Neuronal stem cell (in vitro differentiated cells): ENCODE results near the gene LHFPL2.

Experiments used
- DNase-seq: peaks from one replicate; pipeline ENCODE4 v3.0.0-alpha.2; 2013; ENCODE audit warnings: low spot score
- H2AFZ ChIP-seq: one replicate; pipeline ENCODE4 v1.6.1; 2013; ENCODE audit warnings: mild to moderate bottlenecking, low read length, inconsistent platforms
- H2AK5ac ChIP-seq: 2 replicates; pipeline ENCODE4 v1.6.1; 2013; ENCODE audit warnings: low read depth, mild to moderate bottlenecking, inconsistent platforms, low read length, moderate library complexity, mixed read lengths
- H2BK120ac ChIP-seq: 2 replicates; pipeline ENCODE4 v1.6.1; 2013; ENCODE audit warnings: low read depth, mild to moderate bottlenecking, inconsistent platforms, low read length, moderate library complexity, mixed read lengths
- H2BK12ac ChIP-seq: one replicate; pipeline ENCODE4 v1.6.1; 2013; ENCODE audit warnings: low read length, inconsistent platforms
- H2BK15ac ChIP-seq: 2 replicates; pipeline ENCODE4 v1.6.1; 2013; ENCODE audit warnings: mild to moderate bottlenecking, low read length, inconsistent platforms, mixed read lengths
- H2BK5ac ChIP-seq: one replicate; pipeline ENCODE4 v1.6.1; 2013; ENCODE audit warnings: inconsistent platforms, mild to moderate bottlenecking, low read length, moderate library complexity
- H3K14ac ChIP-seq: one replicate; pipeline ENCODE4 v1.6.1; 2013; ENCODE audit warnings: low read length, inconsistent platforms
- H3K18ac ChIP-seq: 2 replicates; pipeline ENCODE4 v1.6.1; 2013; ENCODE audit warnings: low read length, inconsistent platforms
- H3K23ac ChIP-seq: 2 replicates; pipeline ENCODE4 v1.6.1; 2013; ENCODE audit warnings: low read depth, mild to moderate bottlenecking, mixed read lengths, low read length, inconsistent platforms; ENCODE audit not compliant: poor library complexity
- H3K27ac ChIP-seq: replicated peaks from 3 replicates; pipeline ENCODE4 v1.5.1; 2013; ENCODE audit warnings: low read length, inconsistent platforms
- H3K27me3 ChIP-seq, 3 experiments: 2 replicates each; pipeline ENCODE4 v1.6.1; 2013; ENCODE audit warnings: low read length in 3 of 3, mild to moderate bottlenecking in 2 of 3, inconsistent platforms in 1 of 3, low read depth in 1 of 3, mixed read lengths in 1 of 3, moderate library complexity in 1 of 3; ENCODE audit not compliant: control insufficient read depth in 3 of 3, insufficient read depth in 3 of 3
- H3K36me3 ChIP-seq, 2 donors: replicated peaks in 1 of 2; 2 replicates each; pipeline ENCODE4 v1.6.1; 2013; ENCODE audit warnings: low read length in 2 of 2; ENCODE audit not compliant: control insufficient read depth in 2 of 2, insufficient read depth in 2 of 2
- H3K4ac ChIP-seq: 2 replicates; pipeline ENCODE4 v1.6.1; 2013; ENCODE audit warnings: inconsistent platforms, mild to moderate bottlenecking, low read length, moderate library complexity
- H3K4me1 ChIP-seq, 2 donors: 1 replicate in 1 of 2; 2 replicates in 1 of 2; pipeline ENCODE4 v1.6.1; 2013; ENCODE audit warnings: low read length in 2 of 2, low read depth in 1 of 2; ENCODE audit not compliant: control insufficient read depth in 2 of 2, insufficient read depth in 1 of 2
- H3K4me2 ChIP-seq: one replicate; pipeline ENCODE4 v1.6.1; 2013; ENCODE audit warnings: mild to moderate bottlenecking, low read length, inconsistent platforms; ENCODE audit not compliant: insufficient read depth, poor library complexity, severe bottlenecking
- H3K4me3 ChIP-seq, 2 donors: 2 replicates each; pipeline ENCODE4 v1.5.1; 2013; ENCODE audit warnings: low read length in 2 of 2, mild to moderate bottlenecking in 2 of 2, inconsistent platforms in 1 of 2, moderate library complexity in 1 of 2
- H3K79me1 ChIP-seq: one replicate; pipeline ENCODE4 v1.6.1; 2013; ENCODE audit warnings: low read depth, mild to moderate bottlenecking, inconsistent platforms, low read length, moderate library complexity
- H3K9ac ChIP-seq: one replicate; pipeline ENCODE4 v1.6.1; 2013; ENCODE audit warnings: mild to moderate bottlenecking, low read depth, low read length, inconsistent platforms; ENCODE audit not compliant: poor library complexity
- H3K9me3 ChIP-seq, 2 donors: replicated peaks in 1 of 2; 2 replicates each; pipeline versions ENCODE3 to v1.6.1; 2013; ENCODE audit warnings: low read length in 2 of 2, mild to moderate bottlenecking in 2 of 2, inconsistent platforms in 1 of 2, low read depth in 1 of 2, mixed read lengths in 1 of 2, moderate library complexity in 1 of 2; ENCODE audit not compliant: control insufficient read depth in 2 of 2, insufficient read depth in 1 of 2
- H4K8ac ChIP-seq: one replicate; pipeline ENCODE4 v1.6.1; 2013; ENCODE audit warnings: low read depth, mild to moderate bottlenecking, inconsistent platforms, low read length, moderate library complexity
- H4K91ac ChIP-seq: one replicate; pipeline ENCODE4 v1.6.1; 2013; ENCODE audit warnings: low read length, low read depth, mild to moderate bottlenecking, inconsistent platforms; ENCODE audit not compliant: poor library complexity
- WGBS, 2 donors: extraction: QIAGEN DNeasy Blood & Tissue Kit; methylation state at CpG; one replicate each; pipeline ENCODE4 v1.1.7; 2013; ENCODE audit warnings: missing lambda C conversion rate in 2 of 2, mixed read lengths in 1 of 2; ENCODE audit not compliant: insufficient read length in 2 of 2, insufficient replicate concordance in 1 of 2; ENCODE audit errors: extremely low coverage in 2 of 2; 5-methylcytosine and 5-hydroxymethylcytosine counted together

Gene LHFPL2

GRCh38 chr5:78591972-78592700 is 56.4 kb downstream of the LHFPL2 start:
- H3K9me3 ChIP-seq: peaks cover 0 to 1% of the 10 kb centered on the region in 2 donors
- peaks cover 7 to 8% of the 10 kb centered on the region in 2 donors for H3K4me1 ChIP-seq
- H3K14ac ChIP-seq: no peak overlapping the region
- H3K27me3 ChIP-seq: no peaks in the 10 kb centered on the region
- H3K27ac ChIP-seq: no peak overlapping the region
- H2BK120ac ChIP-seq: no peak overlapping the region
- no peak overlapping the region for H2BK12ac ChIP-seq
- H3K4me2 ChIP-seq: no peak overlapping the region
- peaks cover 3 to 5% of the 10 kb centered on the region in 2 donors for H3K36me3 ChIP-seq
- no peak for DNase-seq
- WGBS, 2 donors: no CpG with 5 or more reads among the region's 9 CpGs
- no peak overlapping the region for H4K8ac ChIP-seq
- H3K4me3 ChIP-seq: no peak overlapping the region
- no peak overlapping the region for H3K23ac ChIP-seq
- no peak overlapping the region for H3K4ac ChIP-seq
- H3K9ac ChIP-seq: no peak overlapping the region
- no peak overlapping the region for H2AK5ac ChIP-seq
- H3K79me1 ChIP-seq: no peaks in the 10 kb centered on the region
- H2AFZ ChIP-seq: no peak overlapping the region
- H2BK5ac ChIP-seq: no peak overlapping the region
- no peak overlapping the region for H2BK15ac ChIP-seq
- no peak overlapping the region for H4K91ac ChIP-seq
- H3K18ac ChIP-seq: no peak overlapping the region

GRCh38 chr5:78591138-78591612 is 57.4 kb downstream of the LHFPL2 start:
- Histone ChIP-seq H4K8ac (no peak overlapping the region), H2BK5ac (no peak overlapping the region), H2BK15ac (no peak overlapping the region), H3K27me3 (no peaks in the 10 kb centered on the region), H2BK120ac (no peak overlapping the region), H3K23ac (no peak overlapping the region), H3K4me3 (no peak overlapping the region), H3K4me2 (no peak overlapping the region), H2AFZ (no peak overlapping the region), H3K27ac (no peak overlapping the region), H3K9me3 (peaks cover 3 to 9% of the 10 kb centered on the region in 2 donors), H3K4me1 (peaks cover 7 to 8% of the 10 kb centered on the region in 2 donors), H3K36me3 (peaks cover 3 to 5% of the 10 kb centered on the region in 2 donors), H3K9ac (no peak overlapping the region), H3K18ac (no peak overlapping the region), H3K4ac (no peak overlapping the region), H3K79me1 (no peaks in the 10 kb centered on the region), H2AK5ac (no peak overlapping the region), H4K91ac (no peak overlapping the region), H2BK12ac (no peak overlapping the region), H3K14ac (no peak overlapping the region)
- no CpG with 5 or more reads among the region's 6 CpGs for WGBS, 2 donors
- no peak for DNase-seq

- Histone ChIP-seq H3K4me2 (no peak overlapping the region), H2AFZ (no peak overlapping the region), H3K27me3 (no peaks in the 10 kb centered on the region), H3K4me1 (peaks cover 7 to 8% of the 10 kb centered on the region in 2 donors), H3K14ac (no peak overlapping the region), H4K8ac (no peak overlapping the region), H3K27ac (no peak overlapping the region), H3K9me3 (peaks cover 10 to 16% of the 10 kb centered on the region in 2 donors), H3K18ac (no peak overlapping the region), H3K4me3 (no peak overlapping the region), H3K23ac (no peak overlapping the region), H2BK15ac (no peak overlapping the region), H3K36me3 (peaks cover 5 to 7% of the 10 kb centered on the region in 2 donors), H2BK12ac (no peak overlapping the region), H4K91ac (no peak overlapping the region), H2BK120ac (no peak overlapping the region), H2AK5ac (no peak overlapping the region), H2BK5ac (no peak overlapping the region), H3K79me1 (no peaks in the 10 kb centered on the region), H3K4ac (no peak overlapping the region), H3K9ac (no peak overlapping the region)
- DNase-seq: no peak
- no CpG with 5 or more reads among the region's 5 CpGs for WGBS, 2 donors
These were observed 58.6 kb downstream of the LHFPL2 start for GRCh38 chr5:78589923-78590322.

GRCh38 chr5:78588507-78588906 is 60.1 kb downstream of the LHFPL2 start:
- Histone ChIP-seq H4K8ac (no peak overlapping the region), H2AK5ac (no peak overlapping the region), H3K27ac (no peak overlapping the region), H2BK120ac (no peak overlapping the region), H2BK5ac (no peak overlapping the region), H3K14ac (no peak overlapping the region), H3K27me3 (no peaks in the 10 kb centered on the region), H3K23ac (no peak overlapping the region), H2BK15ac (no peak overlapping the region), H3K4ac (no peak overlapping the region), H3K9me3 (peaks cover 10 to 16% of the 10 kb centered on the region in 2 donors), H3K36me3 (peaks cover 5 to 7% of the 10 kb centered on the region in 2 donors), H2BK12ac (no peak overlapping the region), H3K4me3 (no peak overlapping the region), H4K91ac (no peak overlapping the region), H3K79me1 (peaks cover 1% of the 10 kb centered on the region), H3K9ac (no peak overlapping the region), H2AFZ (no peak overlapping the region), H3K18ac (no peak overlapping the region), H3K4me2 (no peak overlapping the region), H3K4me1 (peaks cover 7 to 8% of the 10 kb centered on the region in 2 donors)
- no peak for DNase-seq
